ENCODE data around the gene FEM1A. TPM values are rescaled to one million over a fixed set of nuclear protein-coding genes. Genes with fewer than 3 reads are reported as not detected.

Gene FEM1A
- total RNA-seq, 1 donor from 2014 or later: 11.1 TPM

DNA sequence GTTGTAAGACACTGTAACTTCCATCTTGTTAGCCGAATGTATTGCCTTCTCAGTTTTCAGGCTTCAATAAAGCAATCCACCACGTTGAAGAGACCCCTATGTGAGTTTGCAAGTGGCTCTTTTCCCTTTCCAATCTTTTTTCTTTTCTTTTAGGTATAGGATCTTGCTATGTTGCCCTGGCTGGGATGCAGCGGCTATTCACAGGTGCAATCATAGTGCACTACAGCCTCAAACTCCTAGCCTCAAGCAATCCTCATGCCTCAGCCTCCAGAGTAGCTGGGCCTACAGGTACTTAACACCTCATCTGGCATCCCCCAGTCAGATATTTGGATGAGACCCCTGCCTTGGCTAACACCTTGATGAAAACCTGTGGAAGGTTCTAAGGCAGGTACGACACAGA is 33.5 kb upstream of the FEM1A start:
- Mint-ChIP-seq H3K4me3 (ENCODE audit: unreplicated experiment) (no peak overlapping the region), H3K36me3 (ENCODE audit: low read depth) (peaks cover 1% of the 10 kb centered on the region), H3K27ac (ENCODE audit: unreplicated experiment) (no peak overlapping the region), H3K9me3 (ENCODE audit: low read depth) (peaks cover 5% of the 10 kb centered on the region), H3K27me3 (ENCODE audit: low read depth) (peaks cover 16% of the 10 kb centered on the region), H3K4me1 (ENCODE audit: low read depth) (peaks cover 10% of the 10 kb centered on the region)
- no peak for DNase-seq (ENCODE audit: low spot score)
- TF ChIP-seq, protein P1, sequence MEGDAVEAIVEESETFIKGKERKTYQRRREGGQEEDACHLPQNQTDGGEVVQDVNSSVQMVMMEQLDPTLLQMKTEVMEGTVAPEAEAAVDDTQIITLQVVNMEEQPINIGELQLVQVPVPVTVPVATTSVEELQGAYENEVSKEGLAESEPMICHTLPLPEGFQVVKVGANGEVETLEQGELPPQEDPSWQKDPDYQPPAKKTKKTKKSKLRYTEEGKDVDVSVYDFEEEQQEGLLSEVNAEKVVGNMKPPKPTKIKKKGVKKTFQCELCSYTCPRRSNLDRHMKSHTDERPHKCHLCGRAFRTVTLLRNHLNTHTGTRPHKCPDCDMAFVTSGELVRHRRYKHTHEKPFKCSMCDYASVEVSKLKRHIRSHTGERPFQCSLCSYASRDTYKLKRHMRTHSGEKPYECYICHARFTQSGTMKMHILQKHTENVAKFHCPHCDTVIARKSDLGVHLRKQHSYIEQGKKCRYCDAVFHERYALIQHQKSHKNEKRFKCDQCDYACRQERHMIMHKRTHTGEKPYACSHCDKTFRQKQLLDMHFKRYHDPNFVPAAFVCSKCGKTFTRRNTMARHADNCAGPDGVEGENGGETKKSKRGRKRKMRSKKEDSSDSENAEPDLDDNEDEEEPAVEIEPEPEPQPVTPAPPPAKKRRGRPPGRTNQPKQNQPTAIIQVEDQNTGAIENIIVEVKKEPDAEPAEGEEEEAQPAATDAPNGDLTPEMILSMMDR (IDR thresholded peaks at IDR 0.05): no peak

DNA sequence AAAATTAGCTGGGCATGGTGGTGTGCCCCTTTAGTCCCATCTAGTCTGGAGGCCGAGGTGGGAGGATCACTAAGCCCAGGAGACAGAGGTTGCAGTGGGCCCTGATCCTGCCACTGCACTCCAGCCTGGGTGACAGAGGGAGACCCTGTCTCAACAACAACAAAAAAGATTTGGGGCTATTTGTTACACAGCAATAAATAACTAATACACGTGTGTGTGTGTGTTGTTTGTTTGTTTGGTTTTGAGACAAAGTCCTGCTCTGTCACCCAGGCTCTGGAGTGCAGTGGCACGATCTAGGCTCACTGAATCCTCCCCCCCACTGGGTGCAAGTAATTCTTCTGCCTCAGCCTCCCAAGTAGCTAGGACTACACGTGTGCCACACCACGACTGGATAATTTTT is 32.9 kb upstream of the FEM1A start:
- DNase-seq (ENCODE audit: low spot score): no peak
- Mint-ChIP-seq H3K27ac (ENCODE audit: unreplicated experiment) (no peak overlapping the region), H3K4me1 (ENCODE audit: low read depth) (peaks cover 10% of the 10 kb centered on the region), H3K9me3 (ENCODE audit: low read depth) (peaks cover 5% of the 10 kb centered on the region), H3K36me3 (ENCODE audit: low read depth) (peaks cover 1% of the 10 kb centered on the region), H3K27me3 (ENCODE audit: low read depth) (peaks cover 20% of the 10 kb centered on the region), H3K4me3 (ENCODE audit: unreplicated experiment) (no peak overlapping the region)
- TF ChIP-seq, protein P1 (IDR thresholded peaks at IDR 0.05): no peak

DNA sequence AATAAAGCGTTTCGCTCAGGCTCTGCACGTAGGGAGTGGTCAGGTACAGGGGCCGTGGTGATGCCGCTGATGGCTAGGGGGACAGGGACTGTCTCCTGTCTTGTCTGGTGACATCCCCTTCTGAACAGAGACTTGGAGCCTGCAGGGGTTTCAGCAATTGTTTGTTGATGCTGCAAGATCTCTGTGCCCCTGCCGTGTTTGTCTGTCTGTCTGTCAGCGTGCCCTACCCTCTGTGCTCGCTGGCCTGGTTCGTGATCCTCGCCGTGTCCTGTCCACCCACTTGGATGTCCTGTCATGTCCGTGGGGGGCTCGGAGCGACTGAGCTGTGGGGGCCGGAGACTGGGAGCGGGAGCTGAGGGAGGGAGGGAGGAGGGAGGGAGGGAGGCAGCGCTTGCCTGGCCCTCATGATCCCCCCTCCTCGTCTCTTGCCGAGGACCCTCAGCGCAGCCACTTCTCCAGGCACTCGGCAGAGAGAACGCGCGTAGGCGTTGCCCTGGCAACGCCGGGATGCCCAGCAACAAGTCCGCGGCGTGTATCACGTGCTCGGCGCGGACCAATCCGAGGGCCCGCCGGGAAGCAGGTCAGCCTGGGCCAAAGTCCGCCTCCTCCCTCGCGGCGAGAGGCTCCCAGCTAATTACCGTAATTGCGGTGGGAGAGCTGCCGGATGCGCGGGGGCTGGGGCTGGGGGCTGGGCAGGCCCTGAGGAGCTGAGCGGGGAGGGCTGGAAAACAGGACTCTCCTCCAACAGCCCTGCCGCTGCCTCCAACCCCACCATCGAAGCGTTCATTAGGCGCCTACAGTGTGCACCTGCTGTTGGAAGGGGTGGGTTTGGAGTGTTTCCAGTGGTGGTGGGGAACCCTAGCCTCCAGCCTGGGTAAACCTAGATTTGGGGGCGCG is 31.9 kb upstream of the FEM1A start:
- Mint-ChIP-seq H3K27ac (ENCODE audit: unreplicated experiment) (no peak overlapping the region), H3K27me3 (ENCODE audit: low read depth) (peaks cover 26% of the 10 kb centered on the region), H3K4me3 (ENCODE audit: unreplicated experiment) (peak overlapping the region; percentile 50), H3K4me1 (ENCODE audit: low read depth) (peaks cover 10% of the 10 kb centered on the region), H3K9me3 (ENCODE audit: low read depth) (peaks cover 5% of the 10 kb centered on the region), H3K36me3 (ENCODE audit: low read depth) (peaks cover 1% of the 10 kb centered on the region)
- TF ChIP-seq, protein P1 (IDR thresholded peaks at IDR 0.05): no peak
- no peak for DNase-seq (ENCODE audit: low spot score)

DNA sequence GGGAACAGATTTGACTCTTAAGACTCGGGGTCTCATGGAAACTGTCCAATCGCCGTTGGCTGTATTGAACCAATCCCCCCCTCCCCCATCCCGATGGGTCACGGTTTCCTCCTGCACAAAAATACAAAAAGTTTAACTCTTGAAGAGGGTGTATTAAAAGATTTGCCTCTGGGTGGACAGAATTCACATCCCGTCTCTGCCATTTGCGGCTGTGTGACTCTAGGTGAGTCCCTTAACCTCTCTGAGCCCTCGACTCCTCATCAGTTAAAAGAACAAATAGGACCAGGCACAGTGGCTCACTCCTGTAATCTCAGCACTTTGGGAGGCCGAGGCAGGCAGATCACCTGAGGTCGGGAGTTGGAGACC is 31.3 kb upstream of the FEM1A start:
- H3K9me3 Mint-ChIP-seq (ENCODE audit: low read depth): peaks cover 5% of the 10 kb centered on the region
- H3K27me3 Mint-ChIP-seq (ENCODE audit: low read depth): peaks cover 26% of the 10 kb centered on the region
- TF ChIP-seq, protein P1 (IDR thresholded peaks at IDR 0.05): no peak
- peaks cover 1% of the 10 kb centered on the region for H3K36me3 Mint-ChIP-seq (ENCODE audit: low read depth)
- peak overlapping the region; percentile 50 for H3K4me3 Mint-ChIP-seq (ENCODE audit: unreplicated experiment)
- H3K4me1 Mint-ChIP-seq (ENCODE audit: low read depth): peaks cover 10% of the 10 kb centered on the region
- no peak for DNase-seq (ENCODE audit: low spot score)
- H3K27ac Mint-ChIP-seq (ENCODE audit: unreplicated experiment): no peak overlapping the region

DNA sequence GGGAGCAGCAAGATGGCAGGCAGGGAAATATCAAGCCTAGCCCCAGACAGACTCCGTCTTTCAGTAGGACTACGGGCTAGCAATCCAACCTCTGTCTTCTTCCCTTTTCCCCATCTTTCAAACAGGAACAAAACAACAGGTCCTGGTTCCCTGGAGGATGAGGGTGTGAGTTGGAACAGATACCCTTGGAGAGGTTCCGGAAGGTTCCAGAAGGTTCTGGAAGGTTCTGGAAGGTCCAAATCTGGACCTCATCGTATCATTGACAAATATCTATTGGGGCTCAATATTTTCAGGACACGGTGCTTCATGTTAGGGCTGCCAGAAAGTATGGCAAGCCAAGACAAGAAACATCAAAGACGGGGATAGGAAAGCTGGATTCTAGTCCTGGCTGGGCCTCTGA is 28.5 kb upstream of the FEM1A start:
- TF ChIP-seq, protein P1 (IDR thresholded peaks at IDR 0.05): no peak
- peaks cover 2% of the 10 kb centered on the region for H3K9me3 Mint-ChIP-seq (ENCODE audit: low read depth)
- no peak overlapping the region for H3K27ac Mint-ChIP-seq (ENCODE audit: unreplicated experiment)
- no peak overlapping the region for H3K4me3 Mint-ChIP-seq (ENCODE audit: unreplicated experiment)
- peaks cover under 1% of the 10 kb centered on the region for H3K36me3 Mint-ChIP-seq (ENCODE audit: low read depth)
- H3K4me1 Mint-ChIP-seq (ENCODE audit: low read depth): peaks cover 10% of the 10 kb centered on the region
- DNase-seq (ENCODE audit: low spot score): no peak
- H3K27me3 Mint-ChIP-seq (ENCODE audit: low read depth): peaks cover 24% of the 10 kb centered on the region

Data from chondrocyte (in vitro differentiated cells).